Caco-2 (cell line): ENCODE data around the gene TEX12. TPM values are rescaled to one million over a fixed set of nuclear protein-coding genes. Genes with fewer than 3 reads are reported as not detected.

Source experiments
- BruUV-seq: library from RNA; stranded (reverse); fragments of 400-500 nt; replicated peaks from 2 replicates; lab custom pipeline; 2021; lab: Mats Ljungman, UMichigan
- CTCF ChIA-PET: fragments of 300-600 bp; sonication (Branson Sonifier 250); formaldehyde crosslinking; loops from one replicate; lab custom pipeline; 2022; ENCODE audit warnings: antibody characterized with exemption; lab: Charles Lee
- POLR2A ChIA-PET: fragments of 300-600 bp; sonication (Branson Sonifier 250); formaldehyde crosslinking; loops from one replicate; lab custom pipeline; 2022; ENCODE audit warnings: antibody characterized with exemption; lab: Charles Lee
- DNase-seq, 2 experiments: peaks; one replicate each; pipeline versions ENCODE4 v3.0.0 to v3.0.0-alpha.2; 2020 to 2022
- H3K27me3 ChIP-seq: replicated peaks from 2 replicates; pipeline ENCODE4 v1.6.0; 2011; ENCODE audit warnings: low read length; ENCODE audit not compliant: control insufficient read depth, insufficient read depth
- H3K36me3 ChIP-seq: 2 replicates; pipeline ENCODE4 v1.5.1; 2011; ENCODE audit warnings: low read length; ENCODE audit not compliant: control insufficient read depth, insufficient read depth
- H3K4me1 ChIP-seq: fragments of 250-450 bp; sonication (Bioruptor Pico); 2 replicates; pipeline ENCODE4 v1.5.1; 2020; ENCODE audit warnings: mild to moderate bottlenecking
- H3K4me3 ChIP-seq: 2 replicates; pipeline ENCODE4 v1.5.1; 2011; ENCODE audit warnings: low read depth, mild to moderate bottlenecking, control low read depth, low read length
- H3K9me3 ChIP-seq: fragments of 250-450 bp; sonication (Bioruptor Pico); 2 replicates; pipeline ENCODE4 v1.5.1; 2020; ENCODE audit warnings: mild to moderate bottlenecking, moderate library complexity
- H3K27ac Mint-ChIP-seq: one replicate; pipeline ENCODE4 v1.8.0; 2022; ENCODE audit warnings: mixed read lengths; ENCODE audit not compliant: unreplicated experiment
- H3K27me3 Mint-ChIP-seq: one replicate; pipeline ENCODE4 v1.8.0; 2022; ENCODE audit warnings: mixed read lengths; ENCODE audit not compliant: insufficient read depth, unreplicated experiment
- H3K36me3 Mint-ChIP-seq: one replicate; pipeline ENCODE4 v1.8.0; 2022; ENCODE audit warnings: mild to moderate bottlenecking, mixed read lengths; ENCODE audit not compliant: insufficient read depth, unreplicated experiment
- H3K4me1 Mint-ChIP-seq: one replicate; pipeline ENCODE4 v1.8.0; 2022; ENCODE audit warnings: low read depth, mixed read lengths; ENCODE audit not compliant: unreplicated experiment
- H3K4me3 Mint-ChIP-seq: one replicate; pipeline ENCODE4 v1.8.0; 2022; ENCODE audit warnings: mild to moderate bottlenecking, moderate library complexity, mixed read lengths; ENCODE audit not compliant: unreplicated experiment
- H3K9me3 Mint-ChIP-seq: one replicate; pipeline ENCODE4 v1.8.0; 2022; ENCODE audit warnings: mixed read lengths; ENCODE audit not compliant: unreplicated experiment
- CTCF ChIP-seq, 2 experiments: fragments of 200-600 bp in 1 of 2; IDR thresholded peaks; 1 replicate in 1 of 2; 2 replicates in 1 of 2; pipeline versions ENCODE4 v1.5.1 to v1.8.0; 2011 to 2022; ENCODE audit warnings: antibody characterized with exemption in 1 of 2, control low read depth in 1 of 2, inconsistent platforms in 1 of 2, low read depth in 1 of 2, low read length in 1 of 2, mild to moderate bottlenecking in 1 of 2, moderate library complexity in 1 of 2; ENCODE audit not compliant: insufficient read depth in 1 of 2, severe bottlenecking in 1 of 2, unreplicated experiment in 1 of 2
- intact Hi-C: fragments of 100-400 bp; cut with micrococcal nuclease; formaldehyde crosslinking; loops from one replicate; pipeline ENCODE4 v1.10.0; 2022; ENCODE audit not compliant: unreplicated experiment
- total RNA-seq: library from RNA; stranded (reverse); gene quantifications from 2 replicates; pipeline ENCODE4 v1.2.3, GENCODE V29; 2022

TEX12 gene
- total RNA-seq, 1 experiment from 2014 or later: not detected

GRCh38 chr11:112123129-112123528 lies 44.0 kb upstream of the TEX12 start:
- BruUV-seq: no TSS peak
- no peak for DNase-seq
- no peaks in the 10 kb centered on the region for H3K4me1 Mint-ChIP-seq
- Histone ChIP-seq H3K36me3 (no peaks in the 10 kb centered on the region), H3K27me3 (no peaks in the 10 kb centered on the region), H3K4me1 (no peaks in the 10 kb centered on the region), H3K4me3 (no peak overlapping the region), H3K9me3 (no peaks in the 10 kb centered on the region)
- no peak overlapping the region for H3K4me3 Mint-ChIP-seq
- ChIA-PET POLR2A (no interaction called here), CTCF (no interaction called here)
- TF ChIP-seq CTCF (IDR thresholded peaks at IDR 0.05; ENCODE audit: insufficient read depth in 1 of 2, low read depth in 1 of 2, low read length in 1 of 2, severe bottlenecking in 1 of 2, unreplicated experiment in 1 of 2): no peak
- no peak overlapping the region for H3K27ac Mint-ChIP-seq
- H3K9me3 Mint-ChIP-seq: no peaks in the 10 kb centered on the region
- intact Hi-C loops: no loop called here
- no peaks in the 10 kb centered on the region for H3K27me3 Mint-ChIP-seq
- peaks cover 5% of the 10 kb centered on the region for H3K36me3 Mint-ChIP-seq

GRCh38 chr11:112127056-112127455 lies 40.1 kb upstream of the TEX12 start:
- H3K4me1 ChIP-seq: no peaks in the 10 kb centered on the region
- Mint-ChIP-seq H3K27ac (no peak overlapping the region), H3K27me3 (no peaks in the 10 kb centered on the region), H3K4me3 (no peak overlapping the region), H3K4me1 (no peaks in the 10 kb centered on the region), H3K9me3 (no peaks in the 10 kb centered on the region), H3K36me3 (peaks cover 5% of the 10 kb centered on the region)
- intact Hi-C loops: no loop called here
- H3K27me3 ChIP-seq: no peaks in the 10 kb centered on the region
- no TSS peak for BruUV-seq
- no peaks in the 10 kb centered on the region for H3K9me3 ChIP-seq
- POLR2A ChIA-PET: no interaction called here
- no peaks in the 10 kb centered on the region for H3K36me3 ChIP-seq
- DNase-seq: no peak
- TF ChIP-seq CTCF (IDR thresholded peaks at IDR 0.05; ENCODE audit: insufficient read depth in 1 of 2, low read depth in 1 of 2, low read length in 1 of 2, severe bottlenecking in 1 of 2, unreplicated experiment in 1 of 2): no peak
- CTCF ChIA-PET: no interaction called here
- no peak overlapping the region for H3K4me3 ChIP-seq

GRCh38 chr11:112128483-112129121 lies 38.6 kb upstream of the TEX12 start:
- no peaks in the 10 kb centered on the region for H3K4me1 ChIP-seq
- no TSS peak for BruUV-seq
- TF ChIP-seq CTCF (IDR thresholded peaks at IDR 0.05; ENCODE audit: insufficient read depth in 1 of 2, low read depth in 1 of 2, low read length in 1 of 2, severe bottlenecking in 1 of 2, unreplicated experiment in 1 of 2): no peak
- no peak for DNase-seq
- Mint-ChIP-seq H3K27me3 (no peaks in the 10 kb centered on the region), H3K4me1 (no peaks in the 10 kb centered on the region), H3K27ac (no peak overlapping the region), H3K36me3 (peaks cover 5% of the 10 kb centered on the region), H3K9me3 (no peaks in the 10 kb centered on the region), H3K4me3 (no peak overlapping the region)
- no peaks in the 10 kb centered on the region for H3K9me3 ChIP-seq
- CTCF ChIA-PET: no interaction called here
- H3K36me3 ChIP-seq: no peaks in the 10 kb centered on the region
- H3K27me3 ChIP-seq: no peaks in the 10 kb centered on the region
- intact Hi-C loops: no loop called here
- POLR2A ChIA-PET: no interaction called here
- H3K4me3 ChIP-seq: no peak overlapping the region
